ENCODE results near the gene SSX2IP. TPM values are rescaled to one million over a fixed set of nuclear protein-coding genes. Genes with fewer than 3 reads are reported as not detected.

SSX2IP gene
- total RNA-seq (2014; rRNA removed; shearing (Covaris generic)), result 14.9 and 18.2 TPM in 2 replicates

DNA sequence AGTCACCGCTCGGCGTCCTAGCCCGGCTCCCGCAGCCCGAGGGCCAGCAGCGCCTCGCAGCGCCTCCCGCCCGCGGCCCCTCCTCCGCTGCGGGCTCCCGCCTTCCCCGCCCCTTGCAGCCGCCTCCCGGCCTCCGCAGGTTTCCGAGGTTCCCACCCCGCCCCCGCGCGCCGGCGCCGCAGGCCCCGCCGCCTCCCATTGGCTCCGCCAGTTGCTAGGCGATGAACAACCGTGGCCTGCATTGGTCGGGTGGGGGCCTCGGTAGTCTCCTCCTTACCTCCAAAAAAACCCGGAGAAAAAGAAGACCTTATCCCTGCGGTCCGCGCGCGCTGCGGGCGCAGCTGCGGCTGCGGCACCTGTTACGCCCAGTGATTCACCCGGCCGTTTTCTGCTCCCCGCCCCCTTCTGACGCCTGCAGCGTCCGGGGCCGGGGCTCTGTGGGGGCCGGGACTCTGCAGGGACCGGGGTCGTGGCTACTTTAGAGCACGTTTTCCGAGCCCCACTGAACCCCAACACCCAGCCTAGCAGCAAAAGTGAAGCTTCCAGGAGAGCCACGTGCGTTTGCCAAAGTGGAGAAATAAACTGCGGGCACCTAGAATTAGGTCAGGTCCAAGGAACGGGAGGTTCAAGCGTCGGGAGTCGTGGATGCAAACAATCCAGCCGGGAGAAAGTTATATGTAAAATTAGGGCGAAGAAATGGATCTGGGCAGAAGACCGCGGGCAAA, at the start of gene SSX2IP:
Gene SSX2IP, minus strand, starts transcription at position 65 of the 725 bp plus-strand sequence. CDS start 19,242 bp downstream, outside the sequence.

Other genes with a start within 250 kb of the SSX2IP start
- gene RPF1, start 211.2 kb downstream of the SSX2IP start, total RNA-seq (2014; rRNA removed; shearing (Covaris generic)), result 74.6 and 77.9 TPM in 2 replicates
- gene SPATA1, start 184.1 kb downstream of the SSX2IP start, total RNA-seq (2014; rRNA removed; shearing (Covaris generic)), result 0.98 TPM in 1 of 2 replicates, not detected in the other
- gene GNG5, start 183.9 kb downstream of the SSX2IP start, total RNA-seq (2014; rRNA removed; shearing (Covaris generic)), result 14.8 and 24.7 TPM in 2 replicates
- gene CTBS, start 116.0 kb downstream of the SSX2IP start, total RNA-seq (2014; rRNA removed; shearing (Covaris generic)), result 3.5 and 4.4 TPM in 2 replicates
- gene LPAR3, start 202.7 kb upstream of the SSX2IP start, total RNA-seq (2014; rRNA removed; shearing (Covaris generic)), result 6.8 and 8.7 TPM in 2 replicates